VCaP (cell line): ENCODE results near the gene ZNF160.
"Not testable (repeated sequence)": the region's sequence is repeated elsewhere in the genome, so short reads cannot be mapped to it uniquely, and the experiment has no call there.

Experiments used
- H3K27ac ChIP-seq: fragments of 450-650 bp; 2 replicates; pipeline ENCODE4 v1.5.1; 2017
- TF ChIP-seq, protein P1 (sequence below): fragments of 450-650 bp; conservative IDR thresholded peaks from 2 replicates; pipeline ENCODE4 v1.5.1; 2017; ENCODE audit warnings: mild to moderate bottlenecking, moderate library complexity

The ZNF160 gene

DNA sequence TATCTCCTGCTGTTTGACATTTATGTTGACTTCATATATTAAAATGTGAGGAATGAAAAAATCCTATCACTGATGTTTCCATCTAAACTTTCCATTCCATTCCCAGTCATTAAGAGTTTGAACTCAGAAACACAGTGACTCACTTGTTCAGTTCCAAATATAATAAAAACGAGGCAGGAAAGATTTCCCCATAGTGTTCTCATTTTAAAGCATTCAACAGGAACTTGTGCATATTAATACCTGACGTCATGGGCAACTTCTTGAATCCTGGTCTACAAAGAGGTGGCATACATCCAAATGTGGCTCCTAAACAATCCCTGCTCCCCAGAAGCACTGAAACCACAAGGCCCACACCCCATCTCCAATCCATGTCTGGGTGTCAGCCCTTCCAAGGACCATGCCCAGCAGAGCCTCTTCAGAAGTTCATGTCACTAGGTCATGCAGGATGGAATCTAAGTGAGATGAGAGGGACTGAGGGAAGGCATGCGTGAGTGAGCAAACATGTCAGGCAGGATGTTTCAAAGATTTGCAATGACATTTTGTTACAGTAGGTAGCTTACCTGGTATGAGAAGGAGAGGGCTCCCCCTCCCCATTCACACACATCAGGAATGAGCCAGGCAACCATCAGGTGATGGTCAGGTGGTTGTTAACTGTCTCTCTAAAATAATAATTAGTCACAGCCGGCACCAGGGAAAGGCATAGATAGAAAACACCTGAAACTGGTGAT lies 68.1 kb downstream of the ZNF160 start:
- TF ChIP-seq, protein P1, sequence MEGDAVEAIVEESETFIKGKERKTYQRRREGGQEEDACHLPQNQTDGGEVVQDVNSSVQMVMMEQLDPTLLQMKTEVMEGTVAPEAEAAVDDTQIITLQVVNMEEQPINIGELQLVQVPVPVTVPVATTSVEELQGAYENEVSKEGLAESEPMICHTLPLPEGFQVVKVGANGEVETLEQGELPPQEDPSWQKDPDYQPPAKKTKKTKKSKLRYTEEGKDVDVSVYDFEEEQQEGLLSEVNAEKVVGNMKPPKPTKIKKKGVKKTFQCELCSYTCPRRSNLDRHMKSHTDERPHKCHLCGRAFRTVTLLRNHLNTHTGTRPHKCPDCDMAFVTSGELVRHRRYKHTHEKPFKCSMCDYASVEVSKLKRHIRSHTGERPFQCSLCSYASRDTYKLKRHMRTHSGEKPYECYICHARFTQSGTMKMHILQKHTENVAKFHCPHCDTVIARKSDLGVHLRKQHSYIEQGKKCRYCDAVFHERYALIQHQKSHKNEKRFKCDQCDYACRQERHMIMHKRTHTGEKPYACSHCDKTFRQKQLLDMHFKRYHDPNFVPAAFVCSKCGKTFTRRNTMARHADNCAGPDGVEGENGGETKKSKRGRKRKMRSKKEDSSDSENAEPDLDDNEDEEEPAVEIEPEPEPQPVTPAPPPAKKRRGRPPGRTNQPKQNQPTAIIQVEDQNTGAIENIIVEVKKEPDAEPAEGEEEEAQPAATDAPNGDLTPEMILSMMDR: no peak
- no peak overlapping the region for H3K27ac ChIP-seq

DNA sequence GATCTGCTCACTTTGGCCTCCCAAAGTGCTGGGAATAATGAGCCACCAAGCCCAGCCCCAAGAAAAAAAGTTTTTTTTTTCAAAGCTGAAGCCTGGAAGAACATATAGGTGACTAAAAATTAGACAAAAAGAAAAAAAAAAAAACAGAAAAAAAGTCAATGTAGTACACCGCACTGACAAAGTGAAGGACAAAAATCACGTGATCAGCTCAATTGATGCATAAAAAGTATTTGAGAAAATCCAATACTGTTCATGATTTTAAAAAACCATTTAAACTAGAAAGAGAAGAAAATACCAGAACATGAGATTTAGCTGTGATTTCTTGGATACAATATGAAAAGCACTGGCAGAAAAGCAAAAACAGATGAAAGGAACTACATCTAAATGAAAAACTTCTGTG lies 69.2 kb downstream of the ZNF160 start:
- TF ChIP-seq, protein P1: no peak
- no peak overlapping the region for H3K27ac ChIP-seq

DNA sequence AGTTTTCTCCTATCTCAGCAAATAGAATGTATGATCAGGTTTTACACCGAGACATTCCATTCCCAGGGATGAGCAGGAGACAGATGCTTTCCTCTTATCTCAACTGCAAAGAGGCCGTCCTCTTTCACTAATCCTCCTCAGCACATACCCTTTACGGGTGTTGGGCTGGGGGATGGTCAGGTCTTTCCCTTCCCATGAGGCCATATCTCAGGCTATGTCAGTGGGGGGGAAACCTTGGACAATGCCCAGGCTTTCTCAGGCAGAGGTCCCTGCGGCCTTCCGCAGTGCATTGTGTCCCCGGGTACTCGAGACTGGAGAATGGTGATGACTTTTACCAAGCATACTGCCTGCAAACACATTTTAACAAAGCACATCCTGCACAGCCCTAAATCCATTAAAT lies 74.9 kb downstream of the ZNF160 start:
- H3K27ac ChIP-seq: not testable (repeated sequence)

DNA sequence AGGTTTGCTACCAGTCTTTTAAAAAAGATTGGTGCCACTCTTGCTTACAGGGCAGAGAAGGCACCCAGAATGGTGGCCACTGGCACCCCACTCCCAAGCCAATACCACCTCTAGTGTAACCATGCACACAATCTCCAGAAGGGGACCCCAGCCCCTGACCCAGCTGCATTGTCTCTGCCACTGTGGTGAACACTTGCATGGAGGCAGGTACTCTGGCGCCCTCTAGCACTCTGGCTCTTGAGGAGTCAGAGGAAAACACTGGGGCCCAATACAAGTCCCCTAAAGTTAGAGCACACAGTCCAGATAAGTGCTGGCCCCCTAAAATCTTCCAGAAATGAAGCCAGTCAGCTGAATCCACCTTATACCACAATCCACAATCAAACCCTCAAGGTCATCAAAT lies 83.5 kb downstream of the ZNF160 start:
- TF ChIP-seq, protein P1: no peak; the same call in 1 of the 2 replicates
- no peak overlapping the region for H3K27ac ChIP-seq
